Fibroblast of the aortic adventitia (primary cell): ENCODE results near the gene SCAMP3. TPM values are rescaled to one million over a fixed set of nuclear protein-coding genes. Genes with fewer than 3 reads are reported as not detected.
"Not testable (repeated sequence)": the region's sequence is repeated elsewhere in the genome, so short reads cannot be mapped to it uniquely, and the experiment has no call there.

Experiments used
- DNase-seq: peaks from one replicate; pipeline ENCODE4 v3.0.0-alpha.2; 2010; ENCODE audit warnings: low read depth
- H3K4me3 ChIP-seq: 2 replicates; pipeline ENCODE4 v1.5.1; 2011; ENCODE audit warnings: low read depth, mild to moderate bottlenecking, control low read depth, low read length, moderate library complexity
- CTCF ChIP-seq: IDR thresholded peaks from 2 replicates; pipeline ENCODE4 v1.5.1; 2011; ENCODE audit warnings: mild to moderate bottlenecking, low read length, control low read depth, inconsistent platforms; ENCODE audit not compliant: insufficient read depth
- total RNA-seq: library from RNA; depleted of rRNA; stranded (reverse); fragments of >200 nt; gene quantifications from 2 replicates; pipeline ENCODE4 v1.2.3, GENCODE V29; 2012; ENCODE audit warnings: low replicate concordance

Gene SCAMP3
- total RNA-seq, 1 donor: 47.6 TPM

- no peak for DNase-seq
- no peak for TF ChIP-seq CTCF
These were observed 35.3 kb downstream of the SCAMP3 start for GRCh38 chr1:155226910-155227260.

GRCh38 chr1:155226188-155226909, 35.8 kb downstream of the SCAMP3 start:
- peak; percentile 83 for DNase-seq
- TF ChIP-seq CTCF: peak; percentile 63
- peak overlapping the region; percentile 90 for H3K4me3 ChIP-seq

More at GRCh38 chr1:155226910-155227260, 35.3 kb downstream of the SCAMP3 start:
- peak overlapping the region; percentile 90 for H3K4me3 ChIP-seq

GRCh38 chr1:155225404-155225759, 36.8 kb downstream of the SCAMP3 start:
- DNase-seq, H3K4me3 ChIP-seq: not testable (repeated sequence)

- no peak for DNase-seq
- no peak for TF ChIP-seq CTCF
- no peak overlapping the region for H3K4me3 ChIP-seq
These were observed 39.1 kb downstream of the SCAMP3 start for GRCh38 chr1:155223047-155223446.

GRCh38 chr1:155220211-155220965, 41.8 kb downstream of the SCAMP3 start:
- DNase-seq, H3K4me3 ChIP-seq: not testable (repeated sequence)

- no peak overlapping the region for H3K4me3 ChIP-seq
- TF ChIP-seq CTCF: no peak
- DNase-seq: peak; percentile 27
These were observed 42.5 kb downstream of the SCAMP3 start for GRCh38 chr1:155219592-155220031.

- no peak for TF ChIP-seq CTCF
- peak; percentile 83 for DNase-seq
- peak overlapping the region; percentile 44 for H3K4me3 ChIP-seq
These were observed 43.1 kb downstream of the SCAMP3 start for GRCh38 chr1:155218854-155219591.

- DNase-seq, H3K4me3 ChIP-seq: not testable (repeated sequence)
These were observed 47.5 kb downstream of the SCAMP3 start for GRCh38 chr1:155214702-155215101.

- DNase-seq, H3K4me3 ChIP-seq: not testable (repeated sequence)
These were observed 50.1 kb downstream of the SCAMP3 start for GRCh38 chr1:155212051-155212440.

GRCh38 chr1:155211381-155212050, 50.6 kb downstream of the SCAMP3 start:
- not testable (repeated sequence) for H3K4me3 ChIP-seq
- peak; percentile 71 for DNase-seq
